GM23338 (cell line): Measurements from ENCODE around the gene RNF187.
A peak's percentile ranks its signal among the peaks of the same experiment; 100 is the strongest.

Experiments used
- CREB1 ChIP-seq: fragments of 250-450 bp; sonication (Bioruptor Pico); IDR thresholded peaks from 2 replicates; pipeline ENCODE4 v1.5.0; 2020; ENCODE audit warnings: low read depth, mild to moderate bottlenecking, moderate library complexity
- EZH2 ChIP-seq: fragments of 200-600 bp; sonication (generic); IDR thresholded peaks from one replicate; pipeline ENCODE4 v1.8.0; 2017; ENCODE audit warnings: antibody characterized with exemption, mild to moderate bottlenecking, low read depth; ENCODE audit not compliant: unreplicated experiment
- EZH2phosphoT487 ChIP-seq: fragments of 200-600 bp; sonication (generic); IDR thresholded peaks from one replicate; pipeline ENCODE4 v1.8.1; 2018; ENCODE audit warnings: antibody characterized with exemption; ENCODE audit not compliant: unreplicated experiment
- JUNB ChIP-seq: IDR thresholded peaks from one replicate; pipeline ENCODE4 v1.6.1; 2016; ENCODE audit warnings: antibody characterized with exemption; ENCODE audit not compliant: unreplicated experiment
- NANOG ChIP-seq: IDR thresholded peaks from 2 replicates; pipeline ENCODE4 v1.6.1; 2016; ENCODE audit warnings: antibody characterized with exemption, borderline replicate concordance
- POLR2AphosphoS5 ChIP-seq: IDR thresholded peaks from 2 replicates; pipeline ENCODE4 v1.6.1; 2016; ENCODE audit warnings: antibody characterized with exemption, low read depth
- REST ChIP-seq: IDR thresholded peaks from one replicate; pipeline ENCODE4 v1.6.1; 2018; ENCODE audit warnings: antibody characterized with exemption; ENCODE audit not compliant: unreplicated experiment
- STAT1 ChIP-seq: IDR thresholded peaks from one replicate; pipeline ENCODE4 v1.6.1; 2016; ENCODE audit warnings: antibody characterized with exemption; ENCODE audit not compliant: unreplicated experiment
- ZNF114 ChIP-seq: fragments of 250-450 bp; sonication (Bioruptor Pico); IDR thresholded peaks from 2 replicates; pipeline ENCODE4 v1.5.0; 2020; ENCODE audit warnings: mild to moderate bottlenecking, moderate library complexity
- TF ChIP-seq, protein P1 (sequence below), 2 experiments: fragments of 200-600 bp in 1 of 2; sonication (generic) in 1 of 2; conservative IDR thresholded peaks; 2 replicates each; pipeline versions ENCODE4 v1.5.1 to v1.6.1; 2016 to 2017; ENCODE audit warnings: antibody characterized with exemption in 2 of 2, low read depth in 2 of 2, mild to moderate bottlenecking in 2 of 2, moderate library complexity in 1 of 2
- TF ChIP-seq, protein P2 (sequence below): fragments of 250-450 bp; sonication (Bioruptor Pico); IDR thresholded peaks from 2 replicates; pipeline ENCODE4 v1.5.0; 2020; ENCODE audit warnings: mild to moderate bottlenecking, moderate library complexity
- TF ChIP-seq, protein P3 (sequence below): IDR thresholded peaks from 2 replicates; pipeline ENCODE4 v1.6.1; 2016; ENCODE audit warnings: antibody characterized with exemption

- TF ChIP-seq REST (no peak), JUNB (no peak), EZH2 (no peak), EZH2phosphoT487 (no peak), POLR2AphosphoS5 (no peak), CREB1 (CRISPR knock-in tag) (no peak), ZNF114 (CRISPR knock-in tag) (no peak), STAT1 (no peak), NANOG (no peak)
- TF ChIP-seq, protein P1, sequence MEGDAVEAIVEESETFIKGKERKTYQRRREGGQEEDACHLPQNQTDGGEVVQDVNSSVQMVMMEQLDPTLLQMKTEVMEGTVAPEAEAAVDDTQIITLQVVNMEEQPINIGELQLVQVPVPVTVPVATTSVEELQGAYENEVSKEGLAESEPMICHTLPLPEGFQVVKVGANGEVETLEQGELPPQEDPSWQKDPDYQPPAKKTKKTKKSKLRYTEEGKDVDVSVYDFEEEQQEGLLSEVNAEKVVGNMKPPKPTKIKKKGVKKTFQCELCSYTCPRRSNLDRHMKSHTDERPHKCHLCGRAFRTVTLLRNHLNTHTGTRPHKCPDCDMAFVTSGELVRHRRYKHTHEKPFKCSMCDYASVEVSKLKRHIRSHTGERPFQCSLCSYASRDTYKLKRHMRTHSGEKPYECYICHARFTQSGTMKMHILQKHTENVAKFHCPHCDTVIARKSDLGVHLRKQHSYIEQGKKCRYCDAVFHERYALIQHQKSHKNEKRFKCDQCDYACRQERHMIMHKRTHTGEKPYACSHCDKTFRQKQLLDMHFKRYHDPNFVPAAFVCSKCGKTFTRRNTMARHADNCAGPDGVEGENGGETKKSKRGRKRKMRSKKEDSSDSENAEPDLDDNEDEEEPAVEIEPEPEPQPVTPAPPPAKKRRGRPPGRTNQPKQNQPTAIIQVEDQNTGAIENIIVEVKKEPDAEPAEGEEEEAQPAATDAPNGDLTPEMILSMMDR (conservative IDR thresholded peaks at IDR 0.05; ENCODE audit: low read depth in 2 of 2): peak in 1 of 2 experiments; percentile 57; a peak in 2 of 4 replicates
- TF ChIP-seq, protein P2, sequence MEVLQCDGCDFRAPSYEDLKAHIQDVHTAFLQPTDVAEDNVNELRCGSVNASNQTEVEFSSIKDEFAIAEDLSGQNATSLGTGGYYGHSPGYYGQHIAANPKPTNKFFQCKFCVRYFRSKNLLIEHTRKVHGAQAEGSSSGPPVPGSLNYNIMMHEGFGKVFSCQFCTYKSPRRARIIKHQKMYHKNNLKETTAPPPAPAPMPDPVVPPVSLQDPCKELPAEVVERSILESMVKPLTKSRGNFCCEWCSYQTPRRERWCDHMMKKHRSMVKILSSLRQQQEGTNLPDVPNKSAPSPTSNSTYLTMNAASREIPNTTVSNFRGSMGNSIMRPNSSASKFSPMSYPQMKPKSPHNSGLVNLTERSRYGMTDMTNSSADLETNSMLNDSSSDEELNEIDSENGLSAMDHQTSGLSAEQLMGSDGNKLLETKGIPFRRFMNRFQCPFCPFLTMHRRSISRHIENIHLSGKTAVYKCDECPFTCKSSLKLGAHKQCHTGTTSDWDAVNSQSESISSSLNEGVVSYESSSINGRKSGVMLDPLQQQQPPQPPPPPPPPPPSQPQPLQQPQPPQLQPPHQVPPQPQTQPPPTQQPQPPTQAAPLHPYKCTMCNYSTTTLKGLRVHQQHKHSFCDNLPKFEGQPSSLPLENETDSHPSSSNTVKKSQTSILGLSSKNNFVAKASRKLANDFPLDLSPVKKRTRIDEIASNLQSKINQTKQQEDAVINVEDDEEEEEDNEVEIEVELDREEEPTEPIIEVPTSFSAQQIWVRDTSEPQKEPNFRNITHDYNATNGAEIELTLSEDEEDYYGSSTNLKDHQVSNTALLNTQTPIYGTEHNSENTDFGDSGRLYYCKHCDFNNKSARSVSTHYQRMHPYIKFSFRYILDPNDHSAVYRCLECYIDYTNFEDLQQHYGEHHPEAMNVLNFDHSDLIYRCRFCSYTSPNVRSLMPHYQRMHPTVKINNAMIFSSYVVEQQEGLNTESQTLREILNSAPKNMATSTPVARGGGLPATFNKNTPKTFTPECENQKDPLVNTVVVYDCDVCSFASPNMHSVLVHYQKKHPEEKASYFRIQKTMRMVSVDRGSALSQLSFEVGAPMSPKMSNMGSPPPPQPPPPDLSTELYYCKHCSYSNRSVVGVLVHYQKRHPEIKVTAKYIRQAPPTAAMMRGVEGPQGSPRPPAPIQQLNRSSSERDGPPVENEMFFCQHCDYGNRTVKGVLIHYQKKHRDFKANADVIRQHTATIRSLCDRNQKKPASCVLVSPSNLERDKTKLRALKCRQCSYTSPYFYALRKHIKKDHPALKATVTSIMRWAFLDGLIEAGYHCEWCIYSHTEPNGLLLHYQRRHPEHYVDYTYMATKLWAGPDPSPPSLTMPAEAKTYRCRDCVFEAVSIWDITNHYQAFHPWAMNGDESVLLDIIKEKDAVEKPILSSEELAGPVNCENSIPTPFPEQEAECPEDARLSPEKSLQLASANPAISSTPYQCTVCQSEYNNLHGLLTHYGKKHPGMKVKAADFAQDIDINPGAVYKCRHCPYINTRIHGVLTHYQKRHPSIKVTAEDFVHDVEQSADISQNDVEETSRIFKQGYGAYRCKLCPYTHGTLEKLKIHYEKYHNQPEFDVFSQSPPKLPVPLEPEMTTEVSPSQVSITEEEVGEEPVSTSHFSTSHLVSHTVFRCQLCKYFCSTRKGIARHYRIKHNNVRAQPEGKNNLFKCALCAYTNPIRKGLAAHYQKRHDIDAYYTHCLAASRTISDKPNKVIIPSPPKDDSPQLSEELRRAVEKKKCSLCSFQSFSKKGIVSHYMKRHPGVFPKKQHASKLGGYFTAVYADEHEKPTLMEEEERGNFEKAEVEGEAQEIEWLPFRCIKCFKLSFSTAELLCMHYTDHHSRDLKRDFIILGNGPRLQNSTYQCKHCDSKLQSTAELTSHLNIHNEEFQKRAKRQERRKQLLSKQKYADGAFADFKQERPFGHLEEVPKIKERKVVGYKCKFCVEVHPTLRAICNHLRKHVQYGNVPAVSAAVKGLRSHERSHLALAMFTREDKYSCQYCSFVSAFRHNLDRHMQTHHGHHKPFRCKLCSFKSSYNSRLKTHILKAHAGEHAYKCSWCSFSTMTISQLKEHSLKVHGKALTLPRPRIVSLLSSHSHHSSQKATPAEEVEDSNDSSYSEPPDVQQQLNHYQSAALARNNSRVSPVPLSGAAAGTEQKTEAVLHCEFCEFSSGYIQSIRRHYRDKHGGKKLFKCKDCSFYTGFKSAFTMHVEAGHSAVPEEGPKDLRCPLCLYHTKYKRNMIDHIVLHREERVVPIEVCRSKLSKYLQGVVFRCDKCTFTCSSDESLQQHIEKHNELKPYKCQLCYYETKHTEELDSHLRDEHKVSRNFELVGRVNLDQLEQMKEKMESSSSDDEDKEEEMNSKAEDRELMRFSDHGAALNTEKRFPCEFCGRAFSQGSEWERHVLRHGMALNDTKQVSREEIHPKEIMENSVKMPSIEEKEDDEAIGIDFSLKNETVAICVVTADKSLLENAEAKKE: no peak
- TF ChIP-seq, protein P3, sequence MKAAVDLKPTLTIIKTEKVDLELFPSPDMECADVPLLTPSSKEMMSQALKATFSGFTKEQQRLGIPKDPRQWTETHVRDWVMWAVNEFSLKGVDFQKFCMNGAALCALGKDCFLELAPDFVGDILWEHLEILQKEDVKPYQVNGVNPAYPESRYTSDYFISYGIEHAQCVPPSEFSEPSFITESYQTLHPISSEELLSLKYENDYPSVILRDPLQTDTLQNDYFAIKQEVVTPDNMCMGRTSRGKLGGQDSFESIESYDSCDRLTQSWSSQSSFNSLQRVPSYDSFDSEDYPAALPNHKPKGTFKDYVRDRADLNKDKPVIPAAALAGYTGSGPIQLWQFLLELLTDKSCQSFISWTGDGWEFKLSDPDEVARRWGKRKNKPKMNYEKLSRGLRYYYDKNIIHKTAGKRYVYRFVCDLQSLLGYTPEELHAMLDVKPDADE: no peak
These were observed 40.3 kb upstream of the RNF187 start for GRCh38 chr1:228446852-228447251.
